Nephron progenitor cell (in vitro differentiated cells): ENCODE measurements around the gene UBE2Z.
A peak's percentile ranks its signal among the peaks of the same experiment; 100 is the strongest.
"Not testable (repeated sequence)": the region's sequence is repeated elsewhere in the genome, so short reads cannot be mapped to it uniquely, and the experiment has no call there.

Source experiments
- DNase-seq: peaks from one replicate; pipeline ENCODE4 v3.0.0; 2021
- H3K27ac Mint-ChIP-seq: 2 replicates; pipeline ENCODE4 v1.8.0; 2021; ENCODE audit warnings: mild to moderate bottlenecking, moderate library complexity, mixed read lengths
- H3K27me3 Mint-ChIP-seq: 2 replicates; pipeline ENCODE4 v1.8.0; 2021; ENCODE audit warnings: mild to moderate bottlenecking, low read depth, mixed read lengths; ENCODE audit not compliant: poor library complexity
- H3K36me3 Mint-ChIP-seq: 2 replicates; pipeline ENCODE4 v1.8.0; 2021; ENCODE audit warnings: low read depth, mixed read lengths
- H3K4me1 Mint-ChIP-seq: 2 replicates; pipeline ENCODE4 v1.8.0; 2021; ENCODE audit warnings: mixed read lengths
- H3K4me3 Mint-ChIP-seq: 2 replicates; pipeline ENCODE4 v1.8.0; 2021; ENCODE audit warnings: mild to moderate bottlenecking, moderate library complexity, mixed read lengths
- H3K9me3 Mint-ChIP-seq: 2 replicates; pipeline ENCODE4 v1.8.0; 2021; ENCODE audit warnings: mild to moderate bottlenecking, moderate library complexity, mixed read lengths
- CTCF ChIP-seq: fragments of 200-600 bp; sonication (generic); IDR thresholded peaks from 2 replicates; pipeline ENCODE4 v1.5.0; 2021; ENCODE audit warnings: antibody characterized with exemption

UBE2Z gene

GRCh38 chr17:48871035-48871550 is 37.1 kb upstream of the UBE2Z start:
- no peak overlapping the region for H3K4me3 Mint-ChIP-seq
- H3K4me1 Mint-ChIP-seq = peaks cover 74% of the 10 kb centered on the region

GRCh38 chr17:48871551-48872351 is 36.5 kb upstream of the UBE2Z start:
- peak overlapping the region; percentile 96 for H3K27ac Mint-ChIP-seq
- H3K36me3 Mint-ChIP-seq = no peaks in the 10 kb centered on the region
- peak; percentile 71 for DNase-seq
- no peak for TF ChIP-seq CTCF
- H3K4me1 Mint-ChIP-seq = peaks cover 76% of the 10 kb centered on the region
- no peaks in the 10 kb centered on the region for H3K9me3 Mint-ChIP-seq
- peak overlapping the region; percentile 57 for H3K4me3 Mint-ChIP-seq
- H3K27me3 Mint-ChIP-seq = peaks cover 2% of the 10 kb centered on the region

More at GRCh38 chr17:48871035-48871550, 37.1 kb upstream of the UBE2Z start:
- Mint-ChIP-seq H3K27ac (peak overlapping the region; percentile 96), H3K27me3 (peaks cover 2% of the 10 kb centered on the region), H3K36me3 (peaks cover 4% of the 10 kb centered on the region), H3K9me3 (no peaks in the 10 kb centered on the region)
- no peak for DNase-seq
- no peak for TF ChIP-seq CTCF

- Mint-ChIP-seq H3K4me1 (peaks cover 78% of the 10 kb centered on the region), H3K4me3 (peak overlapping the region; percentile 57), H3K27ac (peak overlapping the region; percentile 96)
- H3K27me3 Mint-ChIP-seq, DNase-seq, H3K9me3 Mint-ChIP-seq, H3K36me3 Mint-ChIP-seq: not testable (repeated sequence)
Observed at GRCh38 chr17:48872409-48872808, 35.8 kb upstream of the UBE2Z start.

GRCh38 chr17:48873209-48873608 is 35.0 kb upstream of the UBE2Z start:
- Mint-ChIP-seq H3K36me3 (no peaks in the 10 kb centered on the region), H3K9me3 (no peaks in the 10 kb centered on the region), H3K4me1 (peaks cover 75% of the 10 kb centered on the region), H3K27me3 (peaks cover 2% of the 10 kb centered on the region), H3K4me3 (peak overlapping the region; percentile 9), H3K27ac (peak overlapping the region; percentile 96)
- DNase-seq = no peak
- no peak for TF ChIP-seq CTCF

GRCh38 chr17:48873696-48874443 is 34.3 kb upstream of the UBE2Z start:
- H3K36me3 Mint-ChIP-seq = no peaks in the 10 kb centered on the region
- peak overlapping the region; percentile 39 for H3K4me3 Mint-ChIP-seq
- no peak for TF ChIP-seq CTCF
- no peaks in the 10 kb centered on the region for H3K9me3 Mint-ChIP-seq
- peaks cover 68% of the 10 kb centered on the region for H3K4me1 Mint-ChIP-seq
- peaks cover 2% of the 10 kb centered on the region for H3K27me3 Mint-ChIP-seq
- H3K27ac Mint-ChIP-seq = peak overlapping the region; percentile 96
- no peak for DNase-seq
